Thoracic aorta (tissue), 2 donors: ENCODE data around the gene PLXNB1. TPM values are rescaled to one million over a fixed set of nuclear protein-coding genes. Genes with fewer than 3 reads are reported as not detected.

Source experiments
- ATAC-seq: fragments of 150-250 bp; one replicate; pipeline ENCODE4 v1.8.0; 2017; ENCODE audit warnings: low read depth; ENCODE audit not compliant: insufficient number of reproducible peaks, low FRiP score
- DNase-seq: peaks from one replicate; pipeline ENCODE4 v3.0.0-alpha.2; 2020; ENCODE audit warnings: low spot score
- H3K27ac ChIP-seq, 2 donors: fragments of 200-600 bp; sonication (generic); 1 replicate in 1 of 2; 2 replicates in 1 of 2; pipeline ENCODE4 v1.5.1; 2016; ENCODE audit warnings: mild to moderate bottlenecking in 2 of 2, moderate library complexity in 2 of 2
- H3K27me3 ChIP-seq: fragments of 200-600 bp; sonication (generic); replicated peaks from 2 replicates; pipeline ENCODE4 v1.6.0; 2016; ENCODE audit warnings: mild to moderate bottlenecking; ENCODE audit not compliant: insufficient read depth
- H3K36me3 ChIP-seq: fragments of 200-600 bp; sonication (generic); one replicate; pipeline ENCODE4 v1.5.1; 2016
- H3K4me1 ChIP-seq, 2 donors: fragments of 200-600 bp; sonication (generic); 1 replicate in 1 of 2; 2 replicates in 1 of 2; pipeline versions ENCODE4 v1.5.1 to v1.6.0; 2016; ENCODE audit warnings: low read depth in 2 of 2, mild to moderate bottlenecking in 1 of 2; ENCODE audit not compliant: control insufficient read depth in 1 of 2
- H3K4me3 ChIP-seq: fragments of 200-600 bp; sonication (generic); 2 replicates; pipeline ENCODE4 v1.5.1; 2016; ENCODE audit warnings: mild to moderate bottlenecking
- H3K9me3 ChIP-seq: fragments of 200-600 bp; sonication (generic); 2 replicates; pipeline ENCODE4 v1.5.1; 2016
- CTCF ChIP-seq: fragments of 200-600 bp; sonication (generic); IDR thresholded peaks from one replicate; pipeline ENCODE4 v1.5.1; 2019; ENCODE audit warnings: antibody characterized with exemption
- total RNA-seq, 2 donors: library from RNA; depleted of rRNA; stranded (reverse); fragments of >200 nt; gene quantifications; one replicate each; pipeline versions ENCODE4 v1.1.0 to v1.2.3, GENCODE V29; 2016

Gene PLXNB1
- total RNA-seq, 2 donors from 2014 or later = 177 to 210 TPM

GRCh38 chr3:48405971-48406370 is 23.9 kb downstream of the PLXNB1 start:
- peaks cover 27 to 49% of the 10 kb centered on the region in 2 donors for H3K4me1 ChIP-seq
- no peak for TF ChIP-seq CTCF
- no peak overlapping the region for H3K4me3 ChIP-seq
- H3K27ac ChIP-seq = peak overlapping the region; percentile 92 to 95
- ATAC-seq (no peak), DNase-seq (no peak)
- peaks cover 51% of the 10 kb centered on the region for H3K36me3 ChIP-seq
- no peaks in the 10 kb centered on the region for H3K9me3 ChIP-seq
- no peaks in the 10 kb centered on the region for H3K27me3 ChIP-seq

GRCh38 chr3:48405343-48405881 is 24.5 kb downstream of the PLXNB1 start:
- Histone ChIP-seq H3K36me3 (peaks cover 45% of the 10 kb centered on the region), H3K27ac (peak overlapping the region; percentile 92 to 95), H3K9me3 (no peaks in the 10 kb centered on the region), H3K4me3 (no peak overlapping the region), H3K27me3 (no peaks in the 10 kb centered on the region), H3K4me1 (peaks cover 27 to 51% of the 10 kb centered on the region in 2 donors)
- no peak for DNase-seq
- TF ChIP-seq CTCF = no peak
- ATAC-seq = no peak

- peaks cover 27 to 51% of the 10 kb centered on the region in 2 donors for H3K4me1 ChIP-seq
- H3K4me3 ChIP-seq = no peak overlapping the region
- peaks cover 38% of the 10 kb centered on the region for H3K36me3 ChIP-seq
- TF ChIP-seq CTCF = no peak
- H3K9me3 ChIP-seq = no peaks in the 10 kb centered on the region
- DNase-seq (no peak), ATAC-seq (no peak)
- H3K27ac ChIP-seq = peak overlapping the region; percentile 92 to 95
- no peaks in the 10 kb centered on the region for H3K27me3 ChIP-seq
These were observed 25.2 kb downstream of the PLXNB1 start for GRCh38 chr3:48404440-48405342.

- Histone ChIP-seq H3K27ac (peak overlapping the region; percentile 92 to 95), H3K36me3 (peaks cover 29% of the 10 kb centered on the region), H3K4me1 (peaks cover 27 to 51% of the 10 kb centered on the region in 2 donors), H3K9me3 (no peaks in the 10 kb centered on the region), H3K27me3 (no peaks in the 10 kb centered on the region), H3K4me3 (no peak overlapping the region)
- no peak for ATAC-seq
- DNase-seq = no peak
- no peak for TF ChIP-seq CTCF
These were observed 26.1 kb downstream of the PLXNB1 start for GRCh38 chr3:48403533-48404439.
